Common myeloid progenitor, CD34-positive (primary cell): ENCODE results near the gene DEPDC7.
"Not testable (repeated sequence)": the region's sequence is repeated elsewhere in the genome, so short reads cannot be mapped to it uniquely, and the experiment has no call there.

ENCODE experiments used
- CTCF ChIA-PET: fragments of 350-600 bp; sonication (Branson Sonifier 250); formaldehyde crosslinking; loops from one replicate; lab custom pipeline; 2021; ENCODE audit warnings: antibody characterized with exemption; lab: Charles Lee
- POLR2A ChIA-PET: fragments of 350-600 bp; sonication (Branson Sonifier 250); formaldehyde crosslinking; loops from one replicate; lab custom pipeline; 2021; ENCODE audit warnings: antibody characterized with exemption; lab: Charles Lee
- DNase-seq, 3 donors: peaks; one replicate each; pipeline versions ENCODE4 v3.0.0 to v3.0.0-alpha.2; 2013
- H3K27ac ChIP-seq, 2 experiments: 1 replicate in 1 of 2; 2 replicates in 1 of 2; pipeline ENCODE4 v1.7.0; 2013; ENCODE audit warnings: inconsistent platforms in 2 of 2, low read length in 2 of 2, mild to moderate bottlenecking in 2 of 2, low read depth in 1 of 2, moderate library complexity in 1 of 2; ENCODE audit not compliant: severe bottlenecking in 2 of 2, insufficient read depth in 1 of 2, poor library complexity in 1 of 2
- H3K27me3 ChIP-seq, 5 experiments: replicated peaks in 2 of 5; 1 replicate in 3 of 5; 2 replicates in 2 of 5; pipeline versions ENCODE4 v1.6.1 to v1.7.0; 2013; ENCODE audit warnings: low read length in 4 of 5, mild to moderate bottlenecking in 2 of 5, moderate library complexity in 2 of 5, inconsistent platforms in 1 of 5; ENCODE audit not compliant: insufficient read depth in 5 of 5, control insufficient read depth in 4 of 5
- H3K36me3 ChIP-seq, 4 experiments: 1 replicate in 2 of 4; 2 replicates in 2 of 4; pipeline versions ENCODE4 v1.6.1 to v1.7.0; 2013; ENCODE audit warnings: low read length in 3 of 4, control low read depth in 1 of 4, mild to moderate bottlenecking in 1 of 4; ENCODE audit not compliant: control insufficient read depth in 4 of 4, insufficient read depth in 4 of 4
- H3K4me1 ChIP-seq, 4 experiments: 1 replicate in 3 of 4; 2 replicates in 1 of 4; pipeline versions ENCODE4 v1.6.1 to v1.7.1; 2013; ENCODE audit warnings: low read length in 3 of 4, mild to moderate bottlenecking in 3 of 4, control low read depth in 1 of 4, inconsistent platforms in 1 of 4, moderate library complexity in 1 of 4; ENCODE audit not compliant: control insufficient read depth in 4 of 4, insufficient read depth in 4 of 4; ENCODE audit errors: control extremely low read depth in 1 of 4
- H3K4me3 ChIP-seq, 7 experiments: 1 replicate in 4 of 7; 2 replicates in 3 of 7; pipeline versions ENCODE4 v1.5.1 to v1.7.0; 2013; ENCODE audit warnings: mild to moderate bottlenecking in 7 of 7, low read length in 6 of 7, moderate library complexity in 6 of 7, inconsistent platforms in 2 of 7, low read depth in 2 of 7, control low read depth in 1 of 7; ENCODE audit not compliant: insufficient read depth in 4 of 7, control insufficient read depth in 1 of 7; ENCODE audit errors: extremely low read depth in 1 of 7
- H3K9me3 ChIP-seq, 5 experiments: 1 replicate in 4 of 5; 2 replicates in 1 of 5; pipeline versions ENCODE4 v1.6.1 to v1.7.1; 2013; ENCODE audit warnings: low read length in 4 of 5, mild to moderate bottlenecking in 2 of 5, inconsistent platforms in 1 of 5, low read depth in 1 of 5, moderate library complexity in 1 of 5; ENCODE audit not compliant: control insufficient read depth in 4 of 5, insufficient read depth in 2 of 5; ENCODE audit errors: control extremely low read depth in 1 of 5
- WGBS: methylation state at CpG from one replicate; pipeline ENCODE4 v1.1.5; 2013; ENCODE audit not compliant: insufficient coverage; 5-methylcytosine and 5-hydroxymethylcytosine counted together

The DEPDC7 gene

GRCh38 chr11:33029218-33029617 lies 13.5 kb downstream of the DEPDC7 start:
- H3K9me3 ChIP-seq, POLR2A ChIA-PET, H3K36me3 ChIP-seq, H3K27ac ChIP-seq, H3K4me3 ChIP-seq, H3K27me3 ChIP-seq, H3K4me1 ChIP-seq, DNase-seq: not testable (repeated sequence)
- CTCF ChIA-PET: interaction anchor here (0.8 kb wide), 1 partner anchor 37 kb away, joined by 3 read pairs; no protein-coding TSS in a partner anchor
- 96% methylated on average over 5 of the region's 6 CpGs for WGBS

DNA sequence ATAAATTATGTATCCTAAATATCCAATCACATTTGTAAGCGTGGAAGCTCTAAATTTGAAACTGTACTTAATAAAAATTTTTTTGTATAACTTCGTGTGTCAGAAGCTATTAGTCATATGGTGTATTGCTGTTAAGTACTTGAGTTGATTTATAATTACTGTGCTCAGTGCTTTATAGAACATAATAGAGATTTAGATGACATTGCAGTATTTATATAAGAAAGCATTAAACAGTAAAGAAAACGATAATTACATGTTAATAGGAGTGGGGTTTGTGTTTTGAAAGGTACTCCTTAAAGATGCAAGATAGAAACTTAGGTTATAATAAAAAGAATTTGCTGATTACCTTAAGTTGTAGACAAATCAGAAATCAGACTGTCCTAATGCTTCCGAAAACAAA lies 17.8 kb downstream of the DEPDC7 start:
- no peak for DNase-seq
- Histone ChIP-seq H3K27me3 (no peaks in the 10 kb centered on the region), H3K4me3 (no peak overlapping the region), H3K27ac (no peak overlapping the region), H3K9me3 (no peaks in the 10 kb centered on the region), H3K36me3 (no peaks in the 10 kb centered on the region), H3K4me1 (peaks cover 0 to 11% (median 3%) of the 10 kb centered on the region in 4 experiments)
- WGBS: no CpG with 5 or more reads among the region's 4 CpGs
- POLR2A ChIA-PET: no interaction called here
- CTCF ChIA-PET: interaction anchor here (0.9 to 1.1 kb wide), 2 partner anchors 10 to 32 kb away, joined by 3 to 6 read pairs; no protein-coding TSS in a partner anchor

GRCh38 chr11:33035011-33035410 lies 19.3 kb downstream of the DEPDC7 start:
- H3K27ac ChIP-seq: no peak overlapping the region
- ChIA-PET POLR2A (no interaction called here), CTCF (interaction anchor here (1.0 kb wide), 1 partner anchor 9 kb away, joined by 3 read pairs; no protein-coding TSS in a partner anchor)
- H3K4me1 ChIP-seq: peaks cover 0 to 12% (median 5%) of the 10 kb centered on the region in 4 experiments
- no CpG with 5 or more reads among the region's 1 CpG for WGBS
- no peaks in the 10 kb centered on the region for H3K36me3 ChIP-seq
- H3K27me3 ChIP-seq: no peaks in the 10 kb centered on the region
- no peaks in the 10 kb centered on the region for H3K9me3 ChIP-seq
- DNase-seq: no peak
- H3K4me3 ChIP-seq: no peak overlapping the region

DNA sequence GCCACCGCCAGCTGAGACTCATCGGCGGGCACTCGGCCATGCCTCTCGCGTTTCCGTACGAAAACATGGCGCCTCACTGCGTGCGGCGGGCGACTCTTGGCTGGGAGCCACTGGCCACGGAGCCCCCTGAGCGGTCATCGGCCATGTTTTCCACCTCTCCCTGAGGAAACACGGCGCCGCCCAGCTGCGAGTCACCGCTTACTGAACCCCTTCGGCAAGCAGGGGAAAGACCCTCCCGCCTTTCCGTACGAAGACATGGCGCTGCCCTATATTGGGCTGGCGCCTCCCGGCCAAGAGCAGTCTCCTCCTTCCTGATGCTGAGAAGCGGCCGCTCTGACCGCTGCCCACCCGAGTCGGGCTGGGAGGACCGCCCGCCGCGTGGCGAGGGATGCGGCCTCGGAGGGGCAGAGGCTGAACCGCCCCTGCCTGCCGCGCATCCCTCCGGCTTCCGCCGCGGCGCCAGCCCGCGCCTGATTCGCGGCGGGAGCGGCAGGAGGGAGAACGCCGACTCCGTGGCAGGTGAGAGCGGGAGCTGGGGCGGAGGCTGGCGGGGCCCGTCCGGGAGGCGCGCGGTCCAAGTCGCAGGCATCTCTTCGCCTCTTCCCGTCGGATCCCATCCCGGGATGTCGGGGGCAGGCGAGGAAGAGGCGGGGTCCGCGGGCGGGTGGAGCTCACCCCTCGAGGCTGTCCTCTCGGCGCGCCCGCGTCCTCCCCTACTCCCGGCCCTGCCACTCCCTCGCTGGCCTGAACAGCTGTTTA lies 23.8 kb downstream of the DEPDC7 start, which contains the start of gene TCP11L1:
Gene TCP11L1 (plus strand): TSS at position 299 of the 759 bp plus-strand sequence. CDS start 4,202 bp downstream, outside the sequence.
- POLR2A ChIA-PET: interaction anchor here (0.7 to 1.1 kb wide), 2 partner anchors 12 to 17 kb away, joined by 3 to 6 read pairs; no protein-coding TSS in a partner anchor
- peak; percentile 89 to 92 (median 91) for DNase-seq
- WGBS: 0% methylated on average over 84 of the region's 84 CpGs

GRCh38 chr11:33040033-33040861 lies 24.6 kb downstream of the DEPDC7 start:
- ChIA-PET CTCF (interaction anchor here (0.6 to 2.0 kb wide), 6 partner anchors 23 to 703 kb away, joined by 4 to 11 read pairs (median 4); partner anchors contain the start of gene DEPDC7), POLR2A (interaction anchor here (0.7 to 1.1 kb wide), 2 partner anchors 11 to 16 kb away, joined by 3 to 6 read pairs; no protein-coding TSS in a partner anchor)
- H3K27ac ChIP-seq: peak overlapping the region in 1 of 2 experiments; percentile 85
- H3K9me3 ChIP-seq: peaks cover 0 to under 1% (median 0%) of the 10 kb centered on the region in 5 experiments
- H3K4me1 ChIP-seq: peaks cover 0 to 24% (median 16%) of the 10 kb centered on the region in 4 experiments
- peaks cover 2 to 15% (median 10%) of the 10 kb centered on the region in 4 experiments for H3K36me3 ChIP-seq
- DNase-seq: peak in 2 of 3 donors; percentile 50 to 51
- 8% methylated on average over 19 of the region's 30 CpGs for WGBS
- H3K27me3 ChIP-seq: no peaks in the 10 kb centered on the region
- H3K4me3 ChIP-seq: peak overlapping the region; percentile 90 to 98 (median 95)

More for the DNA sequence above, 23.8 kb downstream of the DEPDC7 start, which contains the start of gene TCP11L1:
- CTCF ChIA-PET: interaction anchor here (0.6 to 2.0 kb wide), 10 partner anchors 8 to 704 kb away, joined by 3 to 11 read pairs (median 4); partner anchors contain the start of gene DEPDC7
- no peaks in the 10 kb centered on the region for H3K27me3 ChIP-seq
- H3K4me3 ChIP-seq: peak within 1 kb of the TSS; percentile 90 to 98 (median 95)
- H3K36me3 ChIP-seq: peaks cover 2 to 8% (median 7%) of the 10 kb centered on the region in 4 experiments
- H3K4me1 ChIP-seq: peaks cover 0 to 24% (median 16%) of the 10 kb centered on the region in 4 experiments
- no peaks in the 10 kb centered on the region for H3K9me3 ChIP-seq
- peak within 1 kb of the TSS; percentile 77 to 85 for H3K27ac ChIP-seq

DNA sequence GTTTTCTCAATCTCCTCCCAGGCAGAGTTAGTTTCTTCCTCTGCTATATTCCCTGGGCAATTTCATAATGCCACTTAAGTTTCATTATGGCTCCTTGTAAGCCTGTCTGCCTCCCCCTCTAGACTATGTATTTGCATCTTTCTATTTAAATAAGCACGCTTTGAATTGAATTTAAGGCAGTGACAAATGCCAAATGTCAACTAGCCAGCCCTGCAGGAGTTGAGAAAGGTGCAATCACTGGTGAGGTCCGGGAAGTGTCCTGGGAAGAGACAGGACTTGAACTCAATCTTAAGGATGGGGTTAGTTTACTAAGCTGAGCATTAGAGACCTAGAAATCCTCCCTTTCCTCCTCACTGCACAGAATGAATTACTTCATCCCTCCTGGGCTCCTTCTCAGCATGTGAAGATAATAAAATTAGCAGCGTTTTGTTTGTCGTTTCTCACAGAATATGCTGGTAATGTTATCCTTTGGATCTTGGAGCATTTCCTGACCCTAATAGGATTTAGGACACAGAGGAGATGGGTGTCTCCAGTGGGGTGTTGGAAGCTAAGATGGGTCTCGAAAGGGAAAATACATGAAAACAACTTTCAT lies 25.3 kb downstream of the DEPDC7 start:
- peaks cover 0 to 23% (median 16%) of the 10 kb centered on the region in 4 experiments for H3K4me1 ChIP-seq

More for the DNA sequence above, 25.3 kb downstream of the DEPDC7 start:
- no peak overlapping the region for H3K27ac ChIP-seq
- DNase-seq: no peak
- ChIA-PET CTCF (no interaction called here), POLR2A (no interaction called here)
- peaks cover 0 to 7% (median 0%) of the 10 kb centered on the region in 5 experiments for H3K9me3 ChIP-seq
- WGBS: 92% methylated on average over 2 of the region's 5 CpGs
- H3K27me3 ChIP-seq: no peaks in the 10 kb centered on the region
- peak overlapping the region in 2 of 7 experiments; percentile 95 to 98 for H3K4me3 ChIP-seq
- H3K36me3 ChIP-seq: peaks cover 2 to 22% (median 14%) of the 10 kb centered on the region in 4 experiments
